GM12872 (cell line): ENCODE results near the gene KCNK16.

Experiments used
- TF ChIP-seq, protein P1 (sequence below): IDR thresholded peaks from 3 replicates; pipeline ENCODE4 v1.5.1; 2011; ENCODE audit warnings: low read depth, mild to moderate bottlenecking, low read length, moderate library complexity; ENCODE audit not compliant: insufficient read depth

Gene KCNK16

DNA sequence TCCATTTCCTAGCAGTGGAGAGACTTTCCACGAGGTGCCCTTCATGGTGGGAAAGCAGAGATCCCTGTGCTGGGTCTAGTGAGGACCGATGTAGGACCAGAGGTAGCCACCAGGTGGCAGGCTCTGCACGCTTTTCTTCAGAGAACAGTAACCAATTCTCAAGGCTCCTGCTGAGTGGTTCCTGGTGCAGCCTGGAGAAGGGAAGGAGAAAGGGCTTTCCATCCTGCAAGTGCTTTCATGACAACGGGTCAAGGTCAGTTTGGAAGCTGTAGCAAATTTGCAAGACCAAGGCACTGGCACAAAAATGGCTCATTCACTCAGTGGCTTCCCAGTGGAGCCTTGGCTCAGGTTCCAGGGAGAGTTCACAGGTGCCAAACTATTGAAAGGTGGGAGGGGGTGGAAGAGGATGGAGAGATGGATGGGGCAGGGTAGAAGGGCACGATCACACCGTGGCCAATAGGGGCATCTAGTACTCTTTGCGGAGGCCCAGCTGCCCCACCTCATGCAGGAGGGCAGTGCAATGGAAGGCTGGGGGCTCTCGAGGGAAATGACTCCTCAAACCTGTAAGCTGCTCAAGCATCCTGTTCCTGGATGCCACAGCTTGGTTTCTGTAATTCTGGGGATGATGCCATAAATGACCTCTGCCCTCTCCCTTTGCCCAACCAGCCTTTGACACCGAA lies 25.5 kb upstream of the KCNK16 start:
- TF ChIP-seq, protein P1, sequence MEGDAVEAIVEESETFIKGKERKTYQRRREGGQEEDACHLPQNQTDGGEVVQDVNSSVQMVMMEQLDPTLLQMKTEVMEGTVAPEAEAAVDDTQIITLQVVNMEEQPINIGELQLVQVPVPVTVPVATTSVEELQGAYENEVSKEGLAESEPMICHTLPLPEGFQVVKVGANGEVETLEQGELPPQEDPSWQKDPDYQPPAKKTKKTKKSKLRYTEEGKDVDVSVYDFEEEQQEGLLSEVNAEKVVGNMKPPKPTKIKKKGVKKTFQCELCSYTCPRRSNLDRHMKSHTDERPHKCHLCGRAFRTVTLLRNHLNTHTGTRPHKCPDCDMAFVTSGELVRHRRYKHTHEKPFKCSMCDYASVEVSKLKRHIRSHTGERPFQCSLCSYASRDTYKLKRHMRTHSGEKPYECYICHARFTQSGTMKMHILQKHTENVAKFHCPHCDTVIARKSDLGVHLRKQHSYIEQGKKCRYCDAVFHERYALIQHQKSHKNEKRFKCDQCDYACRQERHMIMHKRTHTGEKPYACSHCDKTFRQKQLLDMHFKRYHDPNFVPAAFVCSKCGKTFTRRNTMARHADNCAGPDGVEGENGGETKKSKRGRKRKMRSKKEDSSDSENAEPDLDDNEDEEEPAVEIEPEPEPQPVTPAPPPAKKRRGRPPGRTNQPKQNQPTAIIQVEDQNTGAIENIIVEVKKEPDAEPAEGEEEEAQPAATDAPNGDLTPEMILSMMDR: peak; percentile 97

DNA sequence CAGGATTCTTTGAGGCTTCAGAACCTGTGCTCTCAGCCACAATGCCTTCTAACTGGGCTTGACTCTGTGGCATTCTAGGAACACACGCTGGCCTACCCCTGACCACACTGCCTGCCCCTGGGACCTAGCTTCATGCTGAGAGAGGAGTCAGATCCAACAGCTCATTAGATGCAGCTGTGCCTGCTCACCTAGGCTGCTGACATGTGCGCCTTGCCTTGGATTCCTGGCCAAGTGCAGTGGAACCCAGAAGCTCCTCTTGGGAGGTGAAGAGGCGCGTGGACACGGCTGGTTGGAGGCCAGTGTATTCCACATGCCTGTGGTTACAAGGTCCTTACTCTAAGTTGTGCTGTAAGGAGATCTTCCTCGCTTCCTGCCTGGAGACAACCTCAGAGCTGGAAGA lies 24.7 kb upstream of the KCNK16 start:
- TF ChIP-seq, protein P1: no peak

DNA sequence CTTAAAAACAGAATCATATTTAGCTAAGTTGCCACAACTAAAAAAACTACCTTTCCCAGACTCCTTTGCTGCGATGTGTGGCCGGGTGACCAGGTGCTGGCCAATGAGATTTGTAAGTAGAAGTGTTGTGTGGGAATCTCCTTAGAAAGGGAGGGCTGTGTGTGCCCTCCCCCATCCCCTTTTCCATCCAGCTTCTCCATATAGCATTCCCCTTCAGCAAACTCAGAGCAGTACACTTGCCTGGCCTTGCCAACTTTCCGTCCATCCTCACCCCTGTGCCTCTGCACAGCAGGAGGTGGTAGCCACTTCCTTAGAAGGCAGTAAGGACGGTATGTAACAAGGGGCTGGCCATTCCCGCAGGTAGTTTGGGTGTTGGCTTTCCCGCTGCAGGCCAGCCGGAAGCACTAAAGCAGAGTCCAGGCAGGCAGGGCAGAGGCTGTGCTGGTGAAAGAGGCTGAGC lies 22.3 kb upstream of the KCNK16 start:
- TF ChIP-seq, protein P1: no peak

DNA sequence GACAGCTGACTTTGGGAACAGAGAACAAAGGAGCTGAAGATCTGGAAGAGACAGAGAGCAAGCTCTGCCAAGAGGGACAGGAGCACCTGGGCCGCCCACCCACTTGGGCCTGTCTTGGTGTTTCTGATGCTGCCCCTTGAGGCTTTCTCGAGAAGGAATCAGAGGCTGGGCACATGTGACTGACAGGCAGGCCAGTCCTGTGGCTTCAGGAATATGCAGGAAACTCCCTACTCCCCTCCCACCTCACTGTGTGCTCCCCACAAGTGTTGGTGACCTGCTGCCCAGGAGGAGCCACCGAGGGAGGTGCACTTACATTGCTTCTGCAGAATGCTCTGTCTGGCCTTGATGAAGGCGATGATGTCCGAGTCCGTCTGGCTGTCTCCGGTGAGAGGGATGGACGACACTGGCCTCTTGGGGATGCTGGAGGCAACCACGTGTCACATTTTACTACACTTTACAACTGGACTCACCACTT lies 20.9 kb upstream of the KCNK16 start:
- TF ChIP-seq, protein P1: no peak

DNA sequence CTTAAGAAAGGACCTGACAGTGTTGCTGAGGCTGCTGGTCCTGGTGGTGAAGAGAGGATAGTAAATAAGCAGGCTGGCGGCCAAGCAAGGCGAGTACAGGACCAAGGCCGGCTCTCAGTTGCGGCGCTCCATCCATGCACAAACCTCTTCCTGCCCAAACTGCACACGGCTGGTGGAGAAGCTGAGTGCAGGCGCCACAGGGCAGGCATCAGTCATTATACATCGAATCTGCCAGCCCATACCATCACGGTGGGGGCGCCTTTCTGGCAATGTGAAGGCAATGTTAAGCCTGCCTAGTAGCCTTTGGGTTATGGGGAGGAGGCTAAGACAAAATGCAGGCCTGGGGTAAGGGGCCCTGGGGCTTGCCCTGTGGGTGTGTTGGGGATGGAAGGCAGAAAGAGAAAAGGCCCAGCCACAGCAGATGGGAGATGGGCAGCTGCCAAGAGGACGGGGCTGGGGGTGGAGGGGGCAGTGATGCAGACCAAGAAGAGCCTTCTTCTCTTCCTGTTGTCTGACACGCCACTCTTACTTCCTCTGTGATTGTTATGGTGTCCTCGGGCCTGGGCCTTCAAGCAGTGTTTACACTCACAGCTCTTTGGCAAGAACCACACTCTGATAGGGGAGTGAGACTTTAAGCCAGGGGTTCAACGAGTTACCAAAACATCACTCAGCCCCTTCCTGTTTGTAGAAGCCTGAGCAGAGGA lies 20.3 kb upstream of the KCNK16 start:
- TF ChIP-seq, protein P1: no peak

DNA sequence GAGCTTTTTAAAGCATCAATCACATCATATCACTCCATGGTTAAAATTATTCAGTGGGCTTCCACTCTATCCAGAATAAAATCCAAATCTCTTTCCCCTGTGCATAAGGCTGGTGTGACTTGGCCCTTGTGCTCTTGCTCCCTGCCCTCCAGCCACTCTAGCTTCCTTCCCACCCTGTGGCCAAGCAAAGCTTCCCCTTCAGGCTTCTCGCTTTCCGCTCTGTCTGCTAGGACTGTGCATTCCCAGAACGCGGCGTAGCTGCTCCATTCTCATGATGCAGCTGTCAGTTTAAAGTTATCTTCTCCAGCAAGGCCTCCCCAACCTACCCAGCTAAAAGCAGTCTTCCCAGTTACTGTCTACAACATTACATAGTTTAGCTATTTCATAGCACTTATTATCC lies 19.4 kb upstream of the KCNK16 start:
- TF ChIP-seq, protein P1: no peak

DNA sequence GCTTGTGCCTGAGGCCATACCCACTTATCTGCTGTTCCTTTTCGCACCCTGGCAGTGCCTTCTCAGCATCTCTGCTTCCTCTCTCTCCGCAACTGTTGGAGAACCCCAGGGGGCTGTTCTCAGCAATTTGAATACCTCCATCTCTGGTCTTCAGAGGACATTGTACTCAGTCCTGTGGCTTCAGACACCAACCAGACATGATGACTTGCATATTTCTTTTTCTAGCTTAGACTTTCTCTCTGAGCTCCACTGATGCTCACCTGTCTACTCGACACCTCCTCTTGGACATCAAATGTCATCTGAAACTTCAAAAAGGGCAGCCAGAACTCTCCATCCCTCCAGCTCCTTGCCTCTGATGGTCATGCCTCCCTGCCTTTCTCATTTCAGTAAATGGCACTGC lies 18.9 kb upstream of the KCNK16 start:
- TF ChIP-seq, protein P1: no peak
